Omental fat pad (tissue), 4 donors: Measurements from ENCODE around the gene CSK. TPM values are rescaled to one million over a fixed set of nuclear protein-coding genes. Genes with fewer than 3 reads are reported as not detected.

Source experiments
- ATAC-seq: fragments of 150-250 bp; one replicate; pipeline ENCODE4 v1.9.1; 2016; ENCODE audit warnings: mild to moderate bottlenecking, moderate library complexity; ENCODE audit not compliant: low FRiP score
- DNase-seq: peaks from one replicate; pipeline ENCODE4 v3.0.0-alpha.2; 2019; ENCODE audit warnings: low spot score
- CTCF ChIP-seq, 3 donors: fragments of 450-650 bp; IDR thresholded peaks; one replicate each; pipeline ENCODE4 v1.5.1; 2016 to 2017; ENCODE audit warnings: antibody characterized with exemption in 3 of 3, mild to moderate bottlenecking in 3 of 3, moderate library complexity in 2 of 3
- total RNA-seq, 4 donors: library from RNA; depleted of rRNA; stranded (reverse); fragments of >200 nt; gene quantifications; one replicate each; pipeline ENCODE4 v1.1.0, GENCODE V29; 2016

CSK gene
- total RNA-seq, 4 donors from 2014 or later: 11.6 to 43.2 (median 28.2) TPM

- no peak for ATAC-seq
- no peak for DNase-seq
- TF ChIP-seq CTCF (IDR thresholded peaks at IDR 0.05): no peak
Measured at GRCh38 chr15:74821091-74821789, 39.4 kb downstream of the CSK start.

GRCh38 chr15:74821790-74822158, 39.9 kb downstream of the CSK start:
- DNase-seq: no peak
- no peak for TF ChIP-seq CTCF (IDR thresholded peaks at IDR 0.05)
- no peak for ATAC-seq

- DNase-seq: no peak
- no peak for ATAC-seq
- TF ChIP-seq CTCF (IDR thresholded peaks at IDR 0.05): no peak
Measured at GRCh38 chr15:74822233-74822632, 40.4 kb downstream of the CSK start.

- no peak for ATAC-seq
- DNase-seq: no peak
- no peak for TF ChIP-seq CTCF (IDR thresholded peaks at IDR 0.05)
Measured at GRCh38 chr15:74823324-74823723, 41.4 kb downstream of the CSK start.

- no peak for TF ChIP-seq CTCF (IDR thresholded peaks at IDR 0.05)
- ATAC-seq (no peak), DNase-seq (no peak)
Measured at GRCh38 chr15:74824976-74825375, 43.1 kb downstream of the CSK start.

DNA sequence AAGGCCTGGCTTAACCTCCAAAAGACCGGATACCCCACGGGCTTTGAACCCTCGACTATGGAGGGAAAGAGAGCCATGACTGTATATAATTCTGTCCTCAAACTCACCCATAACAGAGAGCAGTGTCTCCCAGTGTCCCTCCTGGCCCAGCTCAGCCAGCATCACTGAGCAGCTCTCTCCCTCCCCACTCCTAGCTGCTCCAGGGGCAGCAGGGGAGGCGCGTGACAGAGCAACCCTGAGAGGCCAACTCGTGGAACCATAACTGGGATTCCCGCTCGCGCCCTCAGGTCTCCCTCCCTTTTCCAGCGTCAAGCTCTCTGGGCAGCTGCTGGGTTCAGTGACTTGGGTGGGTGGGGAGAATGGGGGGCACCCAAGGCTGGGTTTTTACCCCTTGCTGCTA, 44.0 kb downstream of the CSK start:
- TF ChIP-seq CTCF (IDR thresholded peaks at IDR 0.05): no peak
- DNase-seq: no peak
- ATAC-seq: no peak

- no peak for ATAC-seq
- no peak for TF ChIP-seq CTCF (IDR thresholded peaks at IDR 0.05)
- no peak for DNase-seq
Measured at GRCh38 chr15:74826364-74826819, 44.5 kb downstream of the CSK start, which contains the start of gene CPLX3. Gene CPLX3, plus strand, starts transcription at chr15:74826627. Its CDS starts 77 bp downstream, at chr15:74826704.
